ENCODE results near the gene HS6ST3.

DNA sequence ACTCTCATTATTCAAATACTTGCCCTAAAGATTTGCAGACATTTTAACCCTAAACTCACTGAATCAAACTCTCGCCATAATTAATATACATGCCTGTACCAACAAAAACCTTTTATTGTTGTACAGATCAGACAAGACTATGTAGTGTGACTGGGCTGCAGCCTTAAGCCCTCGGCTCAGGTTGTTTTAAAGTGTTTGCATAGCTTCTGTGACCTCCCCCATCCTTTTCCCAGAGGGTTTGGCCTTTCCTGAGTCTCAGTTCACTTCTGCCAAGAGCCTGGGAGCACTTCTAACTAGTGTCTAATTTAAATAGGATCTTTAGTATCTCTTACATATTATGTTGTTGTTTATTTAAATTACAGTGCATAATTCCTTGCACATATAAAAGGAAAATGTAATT is 158.2 kb downstream of the HS6ST3 start:
- no peak for TF ChIP-seq ATF3 (IDR thresholded peaks at IDR 0.05)
- no peak for TF ChIP-seq ATF3 (CRISPR knock-in tag; conservative IDR thresholded peaks at IDR 0.05)
- TF ChIP-seq SMC3 (conservative IDR thresholded peaks at IDR 0.05; ENCODE audit: insufficient read depth, low read depth, low read length), result no peak
- no peak for TF ChIP-seq JUN (IDR thresholded peaks at IDR 0.05; ENCODE audit: borderline replicate concordance, low read depth, low read length)
- TF ChIP-seq JUN (CRISPR knock-in tag; IDR thresholded peaks at IDR 0.05; ENCODE audit: borderline replicate concordance), result no peak
- TF ChIP-seq SRSF1 (IDR thresholded peaks at IDR 0.05; ENCODE audit: low read depth, low read length), result no peak
- TF ChIP-seq MAFK (IDR thresholded peaks at IDR 0.05; ENCODE audit: low read length), result no peak
- no peak for TF ChIP-seq PML (IDR thresholded peaks at IDR 0.05; ENCODE audit: low read length)
- TF ChIP-seq, protein P1, sequence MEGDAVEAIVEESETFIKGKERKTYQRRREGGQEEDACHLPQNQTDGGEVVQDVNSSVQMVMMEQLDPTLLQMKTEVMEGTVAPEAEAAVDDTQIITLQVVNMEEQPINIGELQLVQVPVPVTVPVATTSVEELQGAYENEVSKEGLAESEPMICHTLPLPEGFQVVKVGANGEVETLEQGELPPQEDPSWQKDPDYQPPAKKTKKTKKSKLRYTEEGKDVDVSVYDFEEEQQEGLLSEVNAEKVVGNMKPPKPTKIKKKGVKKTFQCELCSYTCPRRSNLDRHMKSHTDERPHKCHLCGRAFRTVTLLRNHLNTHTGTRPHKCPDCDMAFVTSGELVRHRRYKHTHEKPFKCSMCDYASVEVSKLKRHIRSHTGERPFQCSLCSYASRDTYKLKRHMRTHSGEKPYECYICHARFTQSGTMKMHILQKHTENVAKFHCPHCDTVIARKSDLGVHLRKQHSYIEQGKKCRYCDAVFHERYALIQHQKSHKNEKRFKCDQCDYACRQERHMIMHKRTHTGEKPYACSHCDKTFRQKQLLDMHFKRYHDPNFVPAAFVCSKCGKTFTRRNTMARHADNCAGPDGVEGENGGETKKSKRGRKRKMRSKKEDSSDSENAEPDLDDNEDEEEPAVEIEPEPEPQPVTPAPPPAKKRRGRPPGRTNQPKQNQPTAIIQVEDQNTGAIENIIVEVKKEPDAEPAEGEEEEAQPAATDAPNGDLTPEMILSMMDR (IDR thresholded peaks at IDR 0.05 in 2 of 3, conservative IDR thresholded peaks at IDR 0.05 in 1 of 3; ENCODE audit: insufficient read depth in 2 of 3, low read depth in 1 of 3, low read length in 3 of 3), result no peak
- TF ChIP-seq, protein P2, sequence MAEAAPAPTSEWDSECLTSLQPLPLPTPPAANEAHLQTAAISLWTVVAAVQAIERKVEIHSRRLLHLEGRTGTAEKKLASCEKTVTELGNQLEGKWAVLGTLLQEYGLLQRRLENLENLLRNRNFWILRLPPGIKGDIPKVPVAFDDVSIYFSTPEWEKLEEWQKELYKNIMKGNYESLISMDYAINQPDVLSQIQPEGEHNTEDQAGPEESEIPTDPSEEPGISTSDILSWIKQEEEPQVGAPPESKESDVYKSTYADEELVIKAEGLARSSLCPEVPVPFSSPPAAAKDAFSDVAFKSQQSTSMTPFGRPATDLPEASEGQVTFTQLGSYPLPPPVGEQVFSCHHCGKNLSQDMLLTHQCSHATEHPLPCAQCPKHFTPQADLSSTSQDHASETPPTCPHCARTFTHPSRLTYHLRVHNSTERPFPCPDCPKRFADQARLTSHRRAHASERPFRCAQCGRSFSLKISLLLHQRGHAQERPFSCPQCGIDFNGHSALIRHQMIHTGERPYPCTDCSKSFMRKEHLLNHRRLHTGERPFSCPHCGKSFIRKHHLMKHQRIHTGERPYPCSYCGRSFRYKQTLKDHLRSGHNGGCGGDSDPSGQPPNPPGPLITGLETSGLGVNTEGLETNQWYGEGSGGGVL (CRISPR knock-in tag; IDR thresholded peaks at IDR 0.05), result no peak
